Heart left ventricle (tissue), 16 donors: ENCODE data around the gene FARSA. TPM values are rescaled to one million over a fixed set of nuclear protein-coding genes. Genes with fewer than 3 reads are reported as not detected.

Experiments
- ATAC-seq, 4 donors: fragments of 200-7000 bp; cut with Tn5 transposase; one replicate each; pipeline ENCODE4 v1.9.1; 2020 to 2022; ENCODE audit warnings: moderate library complexity in 4 of 4, mild to moderate bottlenecking in 3 of 4, moderate number of reproducible peaks in 1 of 4
- DNase-seq, 5 donors: peaks; one replicate each; pipeline ENCODE4 v3.0.0-alpha.2; 2020
- H3K27ac ChIP-seq, 12 donors: fragments of 200-600 bp; sonication (generic) in 4 of 12; one replicate each; pipeline versions ENCODE4 v1.5.0 to v1.8.0; 2016 to 2022; ENCODE audit warnings: mild to moderate bottlenecking in 2 of 12
- H3K27me3 ChIP-seq, 9 donors: fragments of 200-600 bp; sonication (generic) in 2 of 9; one replicate each; pipeline versions ENCODE4 v1.5.1 to v1.8.0; 2016 to 2022; ENCODE audit warnings: mild to moderate bottlenecking in 3 of 9
- H3K36me3 ChIP-seq, 9 donors: fragments of 200-600 bp; sonication (generic) in 2 of 9; one replicate each; pipeline versions ENCODE4 v1.5.0 to v1.8.0; 2018 to 2022; ENCODE audit warnings: mild to moderate bottlenecking in 2 of 9
- H3K4me1 ChIP-seq, 12 donors: fragments of 200-600 bp; sonication (generic) in 4 of 12; one replicate each; pipeline versions ENCODE4 v1.5.0 to v1.8.0; 2016 to 2022; ENCODE audit warnings: mild to moderate bottlenecking in 3 of 12
- H3K4me3 ChIP-seq, 12 donors: fragments of 200-600 bp; sonication (generic) in 4 of 12; one replicate each; pipeline versions ENCODE4 v1.5.0 to v1.8.0; 2017 to 2022; ENCODE audit warnings: mild to moderate bottlenecking in 9 of 12, moderate library complexity in 4 of 12
- H3K9me3 ChIP-seq, 12 donors: fragments of 200-600 bp; sonication (generic) in 4 of 12; one replicate each; pipeline versions ENCODE4 v1.5.0 to v1.8.0; 2016 to 2022; ENCODE audit warnings: mild to moderate bottlenecking in 1 of 12
- POLR2A ChIP-seq, 2 donors: fragments of 450-650 bp; IDR thresholded peaks; one replicate each; pipeline ENCODE4 v1.6.1; 2017; ENCODE audit warnings: antibody characterized with exemption in 2 of 2, mild to moderate bottlenecking in 2 of 2, moderate library complexity in 2 of 2
- WGBS, 4 donors: extraction: QIAGEN DNeasy Blood & Tissue Kit in 2 of 4; methylation state at CpG; one replicate each; pipeline versions ENCODE4 v1.1.5 to v1.1.7; 2013 to 2018; 5-methylcytosine and 5-hydroxymethylcytosine counted together
- intact Hi-C, 10 donors: fragments of 100-400 bp; cut with DNase I; formaldehyde crosslinking; loops; one replicate each; pipeline versions ENCODE4 v1.11.1 to v1.14.2; 2022
- polyA plus RNA-seq, 2 donors: library from polyadenylated mRNA; stranded (reverse); fragments of 200-250 nt; gene quantifications; one replicate each; pipeline ENCODE4 v1.2.3, GENCODE V29; 2013
- total RNA-seq, 9 donors: library from RNA; depleted of rRNA in 2 of 9; stranded (reverse); fragments of >200 nt in 2 of 9; fragmentation: NEBNext Ultra II Directional in 3 of 9; extraction: Animal tissue kit (Norgen Biotek cat#: 25700) in 3 of 9; gene quantifications; one replicate each; pipeline versions ENCODE4 v1.1.0 to v1.2.4, GENCODE V29; 2016 to 2023
- TF ChIP-seq, protein P1 (sequence below), 12 donors: fragments of 200-600 bp; sonication (generic) in 4 of 12; IDR thresholded peaks; one replicate each; pipeline versions ENCODE4 v1.5.0 to v1.8.0; 2018 to 2022; ENCODE audit warnings: antibody characterized with exemption in 12 of 12, mild to moderate bottlenecking in 5 of 12
- donor health status: ischemic (EF 13 %, LVEDD 7.1; RV severe dilation, severe dysfunction).
- donor health status: healthy with polysubstance abuse.
- donor health status: DM: no; HTN: yes; CAD: no.
- donor health status: DM: no; HTN: no; CAD: no.
- donor health status: ischemic (EF 25% LVEDD 6.9; RV normal size, moderate dysfunction).
- donor health status: ischemic (EF 25% LVEDD 5.7; RV mildly dilated, moderate dysfunction).
- donor health status: healthy.
- donor health status: DM: yes; HTN: yes; CAD: no.
- donor health status: ischemic (EF 35%, LVEDD 5.7; RV mildly dilated, moderate dysfunction).
- donor health status: nonischemic (EF 11% LVEDD 7.7; RV severe dilation, severe dysfunction).
- donor health status: DM: yes; HTN: yes; CAD: no.
- donor health status: PGD.
- donor health status: ischemic (EF 29% LVEDD 5.4; RV normal size, mild dysfunction).
- donor health status: nonischemic (EF 23%, LVEDD 6.1; RV moderate dilation, normal function).

FARSA gene
- total and polyA plus RNA-seq, 11 donors, result 35.0 to 104 (median 40.6) TPM

DNA sequence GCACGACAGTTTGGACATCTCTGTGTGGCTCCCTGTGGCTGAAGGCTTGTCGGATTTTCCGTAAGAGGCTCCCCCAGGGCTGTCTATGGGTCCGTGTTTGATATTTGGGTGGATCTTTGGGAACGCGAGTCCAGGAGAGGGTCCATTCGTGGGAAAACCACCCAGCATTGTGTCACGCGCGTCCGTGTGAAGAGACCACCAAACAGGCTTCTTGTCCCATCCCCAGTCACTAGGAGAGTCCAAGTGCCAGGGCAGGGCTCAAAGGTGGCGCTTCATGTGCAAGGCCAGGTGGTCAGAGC, 48.9 kb downstream of the FARSA start:
- TF ChIP-seq, protein P1, sequence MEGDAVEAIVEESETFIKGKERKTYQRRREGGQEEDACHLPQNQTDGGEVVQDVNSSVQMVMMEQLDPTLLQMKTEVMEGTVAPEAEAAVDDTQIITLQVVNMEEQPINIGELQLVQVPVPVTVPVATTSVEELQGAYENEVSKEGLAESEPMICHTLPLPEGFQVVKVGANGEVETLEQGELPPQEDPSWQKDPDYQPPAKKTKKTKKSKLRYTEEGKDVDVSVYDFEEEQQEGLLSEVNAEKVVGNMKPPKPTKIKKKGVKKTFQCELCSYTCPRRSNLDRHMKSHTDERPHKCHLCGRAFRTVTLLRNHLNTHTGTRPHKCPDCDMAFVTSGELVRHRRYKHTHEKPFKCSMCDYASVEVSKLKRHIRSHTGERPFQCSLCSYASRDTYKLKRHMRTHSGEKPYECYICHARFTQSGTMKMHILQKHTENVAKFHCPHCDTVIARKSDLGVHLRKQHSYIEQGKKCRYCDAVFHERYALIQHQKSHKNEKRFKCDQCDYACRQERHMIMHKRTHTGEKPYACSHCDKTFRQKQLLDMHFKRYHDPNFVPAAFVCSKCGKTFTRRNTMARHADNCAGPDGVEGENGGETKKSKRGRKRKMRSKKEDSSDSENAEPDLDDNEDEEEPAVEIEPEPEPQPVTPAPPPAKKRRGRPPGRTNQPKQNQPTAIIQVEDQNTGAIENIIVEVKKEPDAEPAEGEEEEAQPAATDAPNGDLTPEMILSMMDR (IDR thresholded peaks at IDR 0.05), result no peak
- TF ChIP-seq POLR2A (IDR thresholded peaks at IDR 0.05), result no peak
- 65 to 85% (median 74%) methylated on average over 12 of the region's 12 CpGs for WGBS, 4 donors
- no peak for ATAC-seq
- Histone ChIP-seq H3K4me3 (peak overlapping the region in 2 of 12 donors; percentile 1 to 61), H3K27me3 (peaks cover 11 to 43% (median 23%) of the 10 kb centered on the region in 9 donors), H3K27ac (peak overlapping the region in 1 of 12 donors; percentile 37), H3K4me1 (peaks cover 0 to 56% (median 18%) of the 10 kb centered on the region in 12 donors), H3K9me3 (peaks cover 0 to 9% (median 0%) of the 10 kb centered on the region in 12 donors), H3K36me3 (no peaks in the 10 kb centered on the region)
- no peak for DNase-seq
- intact Hi-C loops, result loop anchor here in 5 of 10 donors (10.0 kb wide), 3 partner anchors 50 to 210 kb away; partner anchors contain the start of genes DAND5 (in 4 of the 5), CALR (in 1 of the 5) and FARSA (in 1 of the 5)

DNA sequence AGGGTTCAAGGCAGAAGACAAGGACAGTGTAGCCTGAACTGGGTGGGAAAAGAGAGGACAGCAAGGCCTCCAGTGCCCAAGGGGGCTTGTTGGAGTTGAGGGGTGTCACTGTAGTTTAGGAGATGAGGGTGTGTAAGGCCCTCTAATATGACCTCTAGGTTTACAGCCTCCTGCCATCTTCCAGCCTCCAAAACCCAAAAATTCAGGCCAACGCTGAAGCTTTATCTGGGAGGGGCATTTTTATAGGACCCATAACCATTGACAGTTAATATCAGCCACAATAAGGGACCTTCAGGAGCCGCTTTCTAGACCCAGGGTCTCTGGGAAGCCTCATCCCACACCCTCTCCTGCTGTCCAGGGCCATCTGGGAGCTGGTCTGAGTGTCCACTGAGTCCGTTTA, 49.3 kb downstream of the FARSA start:
- Histone ChIP-seq H3K4me3 (no peak overlapping the region), H3K4me1 (peaks cover 0 to 56% (median 18%) of the 10 kb centered on the region in 12 donors), H3K36me3 (no peaks in the 10 kb centered on the region), H3K27me3 (peaks cover 11 to 43% (median 23%) of the 10 kb centered on the region in 9 donors), H3K9me3 (peaks cover 0 to 9% (median 0%) of the 10 kb centered on the region in 12 donors), H3K27ac (peak overlapping the region in 1 of 12 donors; percentile 88)
- no peak for TF ChIP-seq POLR2A (IDR thresholded peaks at IDR 0.05)
- TF ChIP-seq, protein P1 (IDR thresholded peaks at IDR 0.05), result no peak
- ATAC-seq (no peak), DNase-seq (no peak)
- intact Hi-C loops, result loop anchor here in 5 of 10 donors (10.0 kb wide), 3 partner anchors 51 to 211 kb away; partner anchors contain the start of genes DAND5 (in 4 of the 5), CALR (in 1 of the 5) and FARSA (in 1 of the 5)
- WGBS, 4 donors, result 73 to 96% (median 85%) methylated on average over 3 of the region's 3 CpGs

DNA sequence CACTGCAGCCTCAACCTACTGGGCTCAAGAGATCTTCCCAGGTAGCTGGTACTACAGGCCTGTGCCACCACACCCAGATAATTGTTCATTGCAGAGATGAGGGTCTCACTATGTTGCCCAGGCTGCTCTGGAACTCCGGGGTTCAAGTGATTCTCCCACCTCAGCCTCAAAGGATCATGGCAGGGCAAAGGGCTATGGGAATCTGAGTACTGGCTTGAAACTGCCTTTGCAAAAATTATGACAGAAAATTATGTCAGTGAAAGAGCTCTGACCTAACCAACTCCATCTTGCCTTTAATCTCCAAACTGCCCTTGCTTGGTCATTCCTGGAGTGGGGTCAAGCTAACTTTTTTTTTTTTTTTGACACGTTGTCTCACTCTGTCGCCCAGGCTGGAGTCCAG, 50.9 kb downstream of the FARSA start:
- no peak overlapping the region for H3K4me3 ChIP-seq
- H3K27ac ChIP-seq, result peak overlapping the region in 1 of 12 donors; percentile 88
- 83 to 88% (median 88%) methylated on average over 3 of the region's 3 CpGs for whole genome bisulfite sequencing, 4 donors
- peaks cover 0 to 14% (median 11%) of the 10 kb centered on the region in 9 donors for H3K36me3 ChIP-seq
- intact Hi-C loops, result loop anchor here in 5 of 10 donors (10.0 kb wide), 3 partner anchors 52 to 212 kb away; partner anchors contain the start of genes DAND5 (in 4 of the 5), CALR (in 1 of the 5) and FARSA (in 1 of the 5)
- H3K9me3 ChIP-seq, result peaks cover 0 to 9% (median 0%) of the 10 kb centered on the region in 12 donors
- TF ChIP-seq, protein P1 (IDR thresholded peaks at IDR 0.05), result no peak
- TF ChIP-seq POLR2A (IDR thresholded peaks at IDR 0.05), result no peak
- H3K4me1 ChIP-seq, result peaks cover 0 to 56% (median 18%) of the 10 kb centered on the region in 12 donors
- ATAC-seq (no peak), DNase-seq (no peak)
- peaks cover 11 to 43% (median 23%) of the 10 kb centered on the region in 9 donors for H3K27me3 ChIP-seq

DNA sequence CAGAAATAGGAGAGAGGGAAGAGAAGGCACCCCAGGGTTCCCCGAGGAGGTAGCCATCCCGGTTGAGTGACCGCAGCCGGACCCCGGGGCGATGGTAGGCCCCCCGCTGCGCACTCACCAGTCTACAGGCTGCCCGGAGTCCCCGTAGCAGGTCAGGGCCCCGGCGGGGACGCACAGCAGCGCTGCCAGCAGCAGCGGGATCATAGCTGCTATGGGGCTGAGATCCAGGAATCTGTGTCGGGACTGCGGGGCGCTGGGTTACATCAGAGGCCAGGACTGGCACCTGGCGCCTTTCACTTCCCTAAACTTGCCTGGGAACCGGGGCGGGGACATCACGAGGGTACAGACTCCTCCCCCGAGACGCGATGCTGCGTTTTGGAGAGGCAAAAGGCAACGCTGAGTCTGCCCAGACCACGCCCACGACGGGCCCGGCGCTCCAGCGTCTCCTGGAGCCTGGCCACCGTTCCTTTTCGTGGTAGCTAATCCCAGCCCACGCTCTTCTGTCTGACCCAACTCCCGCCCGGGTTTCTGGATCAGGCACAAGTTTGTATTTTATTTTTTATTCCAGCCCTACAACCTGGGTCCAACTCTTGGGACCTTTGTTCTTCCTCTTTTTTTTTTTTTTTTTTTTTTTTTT, 52.2 kb downstream of the FARSA start, which contains the start of gene DNASE2:
DNASE2 (minus strand) TSS at position 278 of the 637 bp plus-strand sequence; CDS start at position 204, 74 bp downstream.
- Histone ChIP-seq H3K36me3 (peaks cover 0 to 25% (median 18%) of the 10 kb centered on the region in 9 donors), H3K27me3 (peaks cover 10 to 34% (median 23%) of the 10 kb centered on the region in 9 donors), H3K4me3 (peak within 1 kb of the TSS; percentile 43 to 89 (median 72)), H3K9me3 (peaks cover 0 to 9% (median 0%) of the 10 kb centered on the region in 12 donors), H3K4me1 (peaks cover 0 to 56% (median 18%) of the 10 kb centered on the region in 12 donors), H3K27ac (peak within 1 kb of the TSS; percentile 72 to 93 (median 85))
- intact Hi-C loops, result loop anchor here in 5 of 10 donors (10.0 kb wide), 3 partner anchors 54 to 214 kb away; partner anchors contain the start of genes DAND5 (in 4 of the 5), CALR (in 1 of the 5) and FARSA (in 1 of the 5)
- TF ChIP-seq, protein P1 (IDR thresholded peaks at IDR 0.05), result no peak
- TF ChIP-seq POLR2A (IDR thresholded peaks at IDR 0.05), result peak in 1 of 2 donors; percentile 79
- peak; percentile 95 to 98 (median 96) for DNase-seq
- WGBS, 4 donors, result 0 to 2% (median 0%) methylated on average over 22 to 38 of the region's 38 CpGs
- peak; percentile 93 to 97 (median 94) for ATAC-seq
